Endothelial cell of coronary artery (primary cell): Measurements from ENCODE around the gene FAM25G. TPM values are rescaled to one million over a fixed set of nuclear protein-coding genes. Genes with fewer than 3 reads are reported as not detected.

Experiments
- total RNA-seq: library from RNA; depleted of rRNA; stranded (reverse); fragments of >200 nt; gene quantifications from 2 replicates; pipeline ENCODE4 v1.2.3, GENCODE V29; 2014

The FAM25G gene
- not detected in 2 replicates for total RNA-seq

GRCh38 chr10:47491600-47491999 is at the start of gene FAM25G:
Gene FAM25G, minus strand, starts transcription at chr10:47491700. Its CDS starts 26 bp downstream, at chr10:47491674.

DNA sequence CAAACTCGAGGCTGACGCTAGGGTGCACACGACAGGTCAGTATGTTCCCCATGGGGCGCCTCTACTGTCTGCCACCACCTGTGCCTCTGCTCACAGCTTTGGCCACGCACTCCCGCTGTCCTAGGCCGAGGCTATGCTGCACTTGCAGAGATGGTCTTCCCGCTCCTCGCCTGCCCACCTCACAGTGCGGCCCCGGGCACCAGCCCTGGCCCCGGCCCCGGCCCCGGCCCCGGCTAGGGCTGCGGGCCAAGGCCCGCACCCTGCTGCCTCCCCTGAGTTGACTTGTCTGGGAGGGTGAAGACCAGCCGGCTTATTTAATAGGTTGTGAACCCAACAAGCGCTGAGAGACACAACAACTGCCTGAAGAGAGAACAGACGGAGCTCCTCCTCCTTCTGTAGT is 32.0 kb upstream of the FAM25G start, which contains the start of gene AGAP9:
Gene AGAP9, minus strand, starts transcription at position 164 of the 400 bp plus-strand sequence. Its CDS starts 112 bp downstream, at position 52.

DNA sequence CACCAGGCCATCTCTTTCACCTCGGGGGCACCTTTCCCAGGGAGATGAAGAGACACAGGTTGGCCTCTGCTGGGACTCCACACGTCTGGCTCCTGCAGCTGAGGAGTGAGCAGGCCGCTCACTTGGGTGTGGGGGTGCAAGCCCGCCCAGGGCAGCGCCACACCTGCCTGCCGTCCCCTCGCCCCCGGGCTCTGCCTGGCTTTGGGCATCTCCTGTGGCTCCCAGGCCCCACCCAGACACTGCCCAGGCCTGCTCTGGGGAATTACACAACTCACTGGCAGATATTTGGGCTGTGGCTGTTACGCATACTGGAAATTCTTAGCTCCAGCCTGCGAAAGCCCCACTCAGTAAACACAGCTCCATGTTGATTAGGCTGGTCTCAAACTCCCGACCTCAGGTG is 7.6 kb downstream of the FAM25G start, which contains the start of gene ANXA8:
Gene ANXA8, minus strand, starts transcription at position 193 of the 400 bp plus-strand sequence. Its CDS starts 182 bp downstream, at position 11.

Other genes starting within 250 kb of the FAM25G start
- not detected in 2 replicates for gene GDF10, start 191.5 kb downstream of the FAM25G start, total RNA-seq
- gene GDF2, start 169.2 kb downstream of the FAM25G start, total RNA-seq = not detected in 2 replicates
- not detected in 2 replicates for gene RBP3, start 143.3 kb downstream of the FAM25G start, total RNA-seq
- gene ZNF488, start 107.4 kb downstream of the FAM25G start, total RNA-seq = under 0.01 and 0.09 TPM in 2 replicates
- 0.56 TPM in 1 of 2 replicates, not detected in the other for gene ANXA8, start 7.6 kb downstream of the FAM25G start, total RNA-seq
- gene AGAP9, start 31.9 kb upstream of the FAM25G start, total RNA-seq = 0.90 and 2.9 TPM in 2 replicates